Endothelial cell of umbilical vein (primary cell): Measurements from ENCODE around the gene KCNE2. TPM values are rescaled to one million over a fixed set of nuclear protein-coding genes. Genes with fewer than 3 reads are reported as not detected.

Experiments
- BruUV-seq: library from RNA; stranded (reverse); fragments of 400-500 nt; replicated peaks from 2 replicates; lab custom pipeline; 2021; lab: Mats Ljungman, UMichigan
- CTCF ChIA-PET: fragments of 300-600, 350-600 bp; sonication (Branson Sonifier 250); formaldehyde crosslinking; loops from one replicate; lab custom pipeline; 2021; ENCODE audit warnings: antibody characterized with exemption, inconsistent platforms; lab: Charles Lee
- POLR2A ChIA-PET: fragments of 300-600, 350-600 bp; sonication (Branson Sonifier 250); formaldehyde crosslinking; loops from one replicate; lab custom pipeline; 2021; ENCODE audit warnings: antibody characterized with exemption, inconsistent platforms; lab: Charles Lee
- DNase-seq: peaks from one replicate; pipeline ENCODE4 v3.0.0-alpha.2; 2011; ENCODE audit warnings: low read depth, low spot score
- FAIRE-seq: peaks from 2 replicates; lab custom pipeline; 2011; peaks lifted over from hg19 to GRCh38; lab: Jason Lieb, UNC
- H2AFZ ChIP-seq: 2 replicates; pipeline ENCODE4 v1.6.0; 2012; ENCODE audit warnings: low read depth, low read length, control low read depth, inconsistent platforms
- H3K27ac ChIP-seq: 2 replicates; pipeline ENCODE4 v1.5.1; 2011; ENCODE audit warnings: low read depth, mild to moderate bottlenecking, control low read depth, low read length, moderate library complexity; ENCODE audit not compliant: insufficient read depth
- H3K27me3 ChIP-seq, 2 experiments: 2 replicates each; pipeline versions ENCODE4 v1.6.0 to v1.6.1; 2011; ENCODE audit warnings: low read length in 2 of 2, mixed read lengths in 1 of 2; ENCODE audit not compliant: control insufficient read depth in 2 of 2, insufficient read depth in 2 of 2
- H3K36me3 ChIP-seq, 2 experiments: 2 replicates in 1 of 2; 3 replicates in 1 of 2; pipeline ENCODE4 v1.5.1; 2011; ENCODE audit warnings: low read length in 2 of 2, mild to moderate bottlenecking in 1 of 2, moderate library complexity in 1 of 2; ENCODE audit not compliant: control insufficient read depth in 2 of 2, insufficient read depth in 2 of 2; ENCODE audit errors: extremely low read depth in 1 of 2
- H3K4me1 ChIP-seq: 3 replicates; pipeline ENCODE4 v1.5.1; 2011; ENCODE audit warnings: mild to moderate bottlenecking, low read length; ENCODE audit not compliant: control insufficient read depth, insufficient read depth; ENCODE audit errors: extremely low read depth
- H3K4me2 ChIP-seq: 2 replicates; pipeline ENCODE4 v1.6.1; 2011; ENCODE audit warnings: low read length, control low read depth, mixed read lengths; ENCODE audit not compliant: insufficient read depth
- H3K4me3 ChIP-seq, 3 experiments: fragments of 200-600 bp in 1 of 3; sonication (generic), shearing (Covaris generic) in 1 of 3; replicated peaks in 1 of 3; 2 replicates each; pipeline ENCODE4 v1.5.1; 2011 to 2016; ENCODE audit warnings: control low read depth in 3 of 3, low read length in 3 of 3, mild to moderate bottlenecking in 2 of 3, inconsistent platforms in 1 of 3, low read depth in 1 of 3, moderate library complexity in 1 of 3; ENCODE audit not compliant: insufficient read depth in 1 of 3
- H3K79me2 ChIP-seq: 2 replicates; pipeline ENCODE4 v1.6.0; 2012; ENCODE audit warnings: low read length, inconsistent platforms; ENCODE audit not compliant: control insufficient read depth, insufficient read depth
- H3K9ac ChIP-seq: replicated peaks from 2 replicates; pipeline ENCODE3; 2011; ENCODE audit warnings: low read length, control low read depth; ENCODE audit not compliant: insufficient read depth; ENCODE audit errors: extremely low read depth
- H3K9me1 ChIP-seq: replicated peaks from 3 replicates; pipeline ENCODE4 v1.6.0; 2011; ENCODE audit warnings: mild to moderate bottlenecking, low read length; ENCODE audit not compliant: control insufficient read depth, insufficient read depth; ENCODE audit errors: extremely low read depth
- H3K9me3 ChIP-seq: replicated peaks from 2 replicates; pipeline ENCODE4 v1.5.1; 2012; ENCODE audit warnings: low read length, inconsistent platforms; ENCODE audit not compliant: control insufficient read depth, insufficient read depth
- H4K20me1 ChIP-seq: replicated peaks from 2 replicates; pipeline ENCODE3; 2011; ENCODE audit warnings: mild to moderate bottlenecking, low read length; ENCODE audit not compliant: control insufficient read depth, insufficient read depth; ENCODE audit errors: extremely low read depth
- EZH2 ChIP-seq: IDR thresholded peaks from 2 replicates; pipeline ENCODE4 v1.6.1; 2012; ENCODE audit warnings: borderline replicate concordance, low read depth, mild to moderate bottlenecking, moderate library complexity, low read length, inconsistent platforms; ENCODE audit not compliant: severe bottlenecking
- FOS ChIP-seq: IDR thresholded peaks from 2 replicates; pipeline ENCODE4 v1.6.1; 2011; ENCODE audit warnings: mild to moderate bottlenecking, low read length, moderate library complexity, borderline replicate concordance; ENCODE audit not compliant: insufficient read depth
- GATA2 ChIP-seq: IDR thresholded peaks from 2 replicates; pipeline ENCODE4 v1.7.0; 2011; ENCODE audit warnings: low read depth, mild to moderate bottlenecking, moderate library complexity, mixed read lengths, low read length; ENCODE audit not compliant: insufficient read length, insufficient read depth
- JUN ChIP-seq: IDR thresholded peaks from 2 replicates; pipeline ENCODE4 v1.6.1; 2011; ENCODE audit warnings: borderline replicate concordance, low read depth; ENCODE audit not compliant: insufficient read length, insufficient read depth
- MYC ChIP-seq: IDR thresholded peaks from one replicate; pipeline ENCODE4 v1.6.1; 2011; ENCODE audit warnings: mild to moderate bottlenecking, low read depth, low read length
- POLR2A ChIP-seq: IDR thresholded peaks from 2 replicates; pipeline ENCODE4 v1.6.1; 2012; ENCODE audit warnings: low read depth, mild to moderate bottlenecking, control low read depth, low read length
- POLR2AphosphoS5 ChIP-seq: IDR thresholded peaks from 2 replicates; pipeline ENCODE4 v1.6.1; 2012; ENCODE audit warnings: low read depth, mild to moderate bottlenecking, control low read depth, low read length, moderate library complexity; ENCODE audit not compliant: insufficient read depth
- dilution Hi-C: fragments of 300-500 bp; cut with MboI; formaldehyde crosslinking; loops from one replicate; pipeline ENCODE4 v1.15.0; 2019; ENCODE audit warnings: low sequenced_read_pairs; ENCODE audit not compliant: extremely low pct_ligation_motif_present
- intact Hi-C: fragments of 100-400 bp; cut with micrococcal nuclease; formaldehyde crosslinking; loops from one replicate; pipeline ENCODE4 v1.10.0; 2022
- polyA plus RNA-seq, 4 experiments: library from polyadenylated mRNA; depleted of rRNA in 3 of 4; stranded (reverse) in 3 of 4; unstranded in 1 of 4; fragments of >200 nt; gene quantifications; 2 replicates each; pipeline versions ENCODE4 v1.2.1 to v1.2.3, GENCODE V29; 2011 to 2012; ENCODE audit warnings: missing spikeins in 1 of 4
- total RNA-seq: library from RNA; stranded (reverse); gene quantifications from 2 replicates; pipeline ENCODE4 v1.2.3, GENCODE V29; 2021
- TF ChIP-seq, protein P1 (sequence below): IDR thresholded peaks from 2 replicates; pipeline ENCODE4 v1.6.1; 2011; ENCODE audit not compliant: insufficient read depth, insufficient read length
- TF ChIP-seq, protein P2 (sequence below), 2 donors: IDR thresholded peaks; 1 replicate in 1 of 2; 2 replicates in 1 of 2; pipeline ENCODE4 v1.5.1; 2011; ENCODE audit warnings: low read length in 2 of 2, mild to moderate bottlenecking in 2 of 2, moderate library complexity in 2 of 2, control low read depth in 1 of 2, inconsistent platforms in 1 of 2, low read depth in 1 of 2; ENCODE audit not compliant: insufficient read depth in 1 of 2; ENCODE audit errors: extremely low read depth in 1 of 2

The KCNE2 gene
- total and polyA plus RNA-seq, 2 donors (not counting 3 experiments of a cell fraction or from before 2014, with no cell fraction given), result not detected

DNA sequence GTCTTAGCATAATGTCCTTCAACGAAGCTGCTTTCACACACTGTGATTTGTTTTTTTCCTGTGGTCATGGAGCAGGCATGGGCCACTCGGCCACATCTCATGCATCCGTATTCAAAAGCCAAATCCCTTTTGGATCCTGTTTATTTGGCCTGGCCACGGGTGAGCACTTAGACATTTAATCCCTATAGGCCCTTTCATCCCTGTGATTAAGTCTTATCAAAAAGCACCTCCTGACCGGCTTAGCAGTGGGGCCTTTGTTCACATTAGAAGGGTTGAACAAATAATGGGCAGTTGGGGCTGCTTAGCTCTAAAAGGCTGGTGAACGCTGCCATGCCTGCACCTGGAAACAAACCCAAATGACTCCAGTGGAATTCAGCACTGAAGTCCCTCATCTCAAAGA lies 2.0 kb downstream of the KCNE2 start:
- no peak overlapping the region for H2AFZ ChIP-seq
- H3K27ac ChIP-seq, result no peak overlapping the region
- CTCF ChIA-PET, result no interaction called here
- no peaks in the 10 kb centered on the region for H3K4me1 ChIP-seq
- no peaks in the 10 kb centered on the region for H4K20me1 ChIP-seq
- POLR2A ChIA-PET, result no interaction called here
- H3K4me3 ChIP-seq, result no peak overlapping the region
- H3K9ac ChIP-seq, result no peak overlapping the region
- FAIRE-seq, result no peak
- DNase-seq, result no peak
- H3K79me2 ChIP-seq, result no peaks in the 10 kb centered on the region
- dilution Hi-C loops (no loop called here), intact Hi-C loops (no loop called here)
- TF ChIP-seq FOS (no peak), JUN (no peak), POLR2A (no peak), MYC (no peak), EZH2 (no peak), POLR2AphosphoS5 (no peak), GATA2 (no peak)
- TF ChIP-seq, protein P1, sequence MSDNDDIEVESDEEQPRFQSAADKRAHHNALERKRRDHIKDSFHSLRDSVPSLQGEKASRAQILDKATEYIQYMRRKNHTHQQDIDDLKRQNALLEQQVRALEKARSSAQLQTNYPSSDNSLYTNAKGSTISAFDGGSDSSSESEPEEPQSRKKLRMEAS, result no peak
- TF ChIP-seq, protein P2, sequence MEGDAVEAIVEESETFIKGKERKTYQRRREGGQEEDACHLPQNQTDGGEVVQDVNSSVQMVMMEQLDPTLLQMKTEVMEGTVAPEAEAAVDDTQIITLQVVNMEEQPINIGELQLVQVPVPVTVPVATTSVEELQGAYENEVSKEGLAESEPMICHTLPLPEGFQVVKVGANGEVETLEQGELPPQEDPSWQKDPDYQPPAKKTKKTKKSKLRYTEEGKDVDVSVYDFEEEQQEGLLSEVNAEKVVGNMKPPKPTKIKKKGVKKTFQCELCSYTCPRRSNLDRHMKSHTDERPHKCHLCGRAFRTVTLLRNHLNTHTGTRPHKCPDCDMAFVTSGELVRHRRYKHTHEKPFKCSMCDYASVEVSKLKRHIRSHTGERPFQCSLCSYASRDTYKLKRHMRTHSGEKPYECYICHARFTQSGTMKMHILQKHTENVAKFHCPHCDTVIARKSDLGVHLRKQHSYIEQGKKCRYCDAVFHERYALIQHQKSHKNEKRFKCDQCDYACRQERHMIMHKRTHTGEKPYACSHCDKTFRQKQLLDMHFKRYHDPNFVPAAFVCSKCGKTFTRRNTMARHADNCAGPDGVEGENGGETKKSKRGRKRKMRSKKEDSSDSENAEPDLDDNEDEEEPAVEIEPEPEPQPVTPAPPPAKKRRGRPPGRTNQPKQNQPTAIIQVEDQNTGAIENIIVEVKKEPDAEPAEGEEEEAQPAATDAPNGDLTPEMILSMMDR (IDR thresholded peaks at IDR 0.05; ENCODE audit: extremely low read depth in 1 of 2, insufficient read depth in 1 of 2, low read depth in 1 of 2, low read length in 2 of 2), result no peak
- no peak overlapping the region for H3K4me2 ChIP-seq
- H3K27me3 ChIP-seq, result peaks cover 12 to 13% of the 10 kb centered on the region in 2 experiments
- no peaks in the 10 kb centered on the region for H3K36me3 ChIP-seq
- BruUV-seq, result no TSS peak
- no peaks in the 10 kb centered on the region for H3K9me3 ChIP-seq
- H3K9me1 ChIP-seq, result no peaks in the 10 kb centered on the region
